ENCODE data around the gene TRAP1.

The TRAP1 gene

GRCh38 chr16:3706253-3707012 is 10.9 kb downstream of the TRAP1 start:
- DNase-seq = no peak

DNA sequence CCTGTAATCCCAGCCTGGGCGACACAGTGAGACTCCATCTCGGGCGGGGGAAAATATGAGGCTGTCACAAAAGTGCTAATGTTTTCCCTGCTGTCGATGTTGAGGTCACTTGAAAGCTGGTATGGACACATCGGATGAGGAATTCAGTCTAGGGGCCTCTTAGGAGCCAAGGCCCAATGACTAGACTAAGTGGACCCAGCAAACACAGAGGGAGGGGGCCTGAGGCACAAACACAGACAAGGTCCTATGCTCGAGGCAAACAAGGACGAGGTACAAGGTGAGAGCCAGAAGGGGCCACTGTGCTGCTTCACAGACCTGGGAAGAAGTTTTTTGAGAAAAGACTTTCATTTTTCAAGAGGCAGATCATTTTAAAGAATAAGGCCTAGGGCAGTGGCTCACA is 15.2 kb downstream of the TRAP1 start:
- no peak for DNase-seq

DNA sequence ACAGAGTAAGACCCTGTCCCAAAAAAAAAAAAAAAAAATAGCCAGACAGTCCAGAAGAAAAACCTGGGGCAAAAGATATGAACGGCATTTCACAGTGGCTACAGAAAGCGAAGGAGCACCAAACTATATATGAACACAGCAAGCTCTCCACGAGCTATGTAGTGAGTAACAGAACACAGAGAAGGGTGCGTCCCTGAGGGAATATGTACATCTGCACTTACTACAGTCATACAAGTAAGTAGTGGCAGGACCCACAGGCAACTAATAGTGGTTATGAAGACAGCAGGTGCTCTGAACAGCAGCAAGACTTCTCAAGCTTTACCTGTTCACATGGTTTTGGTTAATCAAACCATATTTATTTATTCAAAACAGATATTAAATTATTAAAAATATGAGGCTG is 15.8 kb downstream of the TRAP1 start:
- no peak for DNase-seq

DNA sequence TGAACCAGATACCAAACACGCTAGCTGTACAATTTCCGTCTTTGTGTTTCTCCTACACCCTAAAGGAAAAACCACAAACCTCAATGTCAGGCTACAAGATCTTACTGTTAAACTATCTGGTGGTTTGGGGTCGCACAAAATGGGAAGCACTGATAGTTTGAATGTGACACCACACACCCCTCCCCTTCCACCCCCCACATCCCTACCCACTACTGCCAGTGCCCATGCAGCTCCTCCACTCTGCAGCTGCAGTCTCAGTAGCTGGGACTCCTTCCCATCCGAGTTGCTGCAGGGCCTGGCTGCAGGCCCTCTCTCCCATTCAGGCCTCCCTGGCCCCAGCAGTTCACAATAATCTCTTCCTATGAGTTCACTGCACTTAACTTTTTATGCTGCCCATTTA is 18.4 kb downstream of the TRAP1 start:
- no peak for DNase-seq

DNA sequence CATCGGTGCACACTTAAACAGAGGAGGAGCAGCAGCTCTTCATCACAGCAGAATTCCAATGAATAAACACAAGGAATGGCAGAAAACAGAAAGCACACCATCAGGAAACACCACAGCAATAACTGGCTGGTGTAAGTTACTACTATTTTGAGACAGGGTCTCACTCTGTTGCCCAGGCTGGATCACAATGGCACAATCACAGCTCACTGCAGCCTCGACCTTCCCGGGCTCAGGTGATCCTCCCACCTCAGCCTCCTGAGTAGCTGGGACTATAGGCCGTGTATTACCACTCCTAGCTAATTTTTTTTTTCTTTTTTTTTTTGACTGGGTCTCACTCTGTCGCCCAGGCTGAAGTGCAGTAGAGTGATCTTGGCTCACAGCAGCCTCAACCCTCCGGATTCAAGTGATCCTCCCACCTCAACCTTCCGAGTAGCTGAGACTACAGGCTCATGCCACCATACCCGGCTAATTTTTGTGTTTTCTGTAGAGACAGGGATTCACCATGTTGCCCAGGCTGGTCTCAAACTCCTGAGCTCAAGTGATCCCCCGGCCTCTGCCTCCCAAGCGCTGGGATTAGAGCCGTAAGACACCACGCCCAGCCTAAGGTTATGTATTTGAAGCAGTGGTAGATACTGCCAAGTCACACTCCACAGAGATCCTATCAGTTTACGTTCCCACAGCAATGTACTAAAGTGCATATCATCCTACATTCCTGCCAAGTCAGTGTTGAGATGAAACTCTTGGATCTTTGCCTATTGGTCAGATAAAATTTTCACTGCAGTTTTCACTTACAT is 20.7 kb downstream of the TRAP1 start:
- DNase-seq = peak; percentile 47

DNA sequence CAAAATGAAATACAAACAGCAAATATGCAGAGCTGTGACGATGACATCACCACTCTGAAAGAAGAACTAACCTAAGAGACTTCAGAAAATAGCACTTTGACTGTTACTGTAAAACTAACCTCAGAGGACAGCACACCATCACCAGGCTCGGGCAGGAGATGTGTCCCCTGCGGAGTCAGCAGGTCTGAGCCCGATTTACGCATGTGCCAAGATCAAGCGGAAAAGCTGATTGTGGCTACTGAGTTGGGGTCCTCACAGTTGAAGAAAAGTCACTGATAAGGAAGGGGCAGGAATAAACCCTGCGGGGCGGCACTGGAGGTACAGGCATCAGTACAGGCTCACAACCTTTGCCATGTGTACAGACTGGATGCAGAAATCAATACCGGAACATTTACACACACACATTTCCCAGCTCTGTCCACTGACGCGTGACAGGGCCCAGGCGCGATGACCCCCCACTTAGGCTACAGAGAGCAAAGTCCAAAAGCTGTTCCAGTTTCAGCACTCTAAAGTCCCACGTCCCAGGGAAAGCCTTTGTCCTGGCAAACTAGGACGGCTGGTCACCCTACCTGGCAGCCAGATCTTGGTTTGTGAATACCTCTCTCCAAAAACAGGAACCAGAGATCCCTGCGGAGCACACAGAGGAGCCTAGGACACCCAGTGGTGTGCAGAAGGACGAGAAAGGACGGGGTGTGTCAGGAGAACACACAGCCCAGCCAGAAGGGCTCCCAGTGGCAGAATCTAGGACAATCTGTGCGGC is 21.5 kb downstream of the TRAP1 start:
- no peak for DNase-seq

GRCh38 chr16:3694051-3694450 is 23.3 kb downstream of the TRAP1 start:
- DNase-seq = no peak

- no peak for DNase-seq
Measured at GRCh38 chr16:3691761-3692160, 25.6 kb downstream of the TRAP1 start.

GRCh38 chr16:3690980-3691720 is 26.2 kb downstream of the TRAP1 start:
- no peak for DNase-seq

- peak; percentile 90 for DNase-seq
Measured at GRCh38 chr16:3690470-3690928, 26.8 kb downstream of the TRAP1 start.

DNA sequence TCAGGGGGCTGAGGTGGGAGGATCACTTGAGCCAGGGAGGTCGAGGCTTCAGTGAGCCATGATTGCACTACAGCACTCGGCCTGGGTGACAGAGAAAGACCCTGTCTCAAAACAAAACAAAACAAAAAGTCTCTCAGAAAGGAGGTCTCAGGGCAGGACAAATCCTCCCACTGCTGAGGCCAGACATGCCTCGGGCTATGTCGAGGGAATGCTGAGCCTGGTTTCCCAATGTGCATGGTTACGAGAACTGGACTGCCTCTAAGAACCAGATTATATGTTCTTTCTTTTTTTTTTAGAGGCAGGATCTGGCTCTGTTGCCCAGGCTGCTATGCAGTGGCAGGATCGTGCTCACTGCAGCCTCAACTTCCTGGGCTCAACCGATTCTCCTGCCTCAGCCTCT is 27.6 kb downstream of the TRAP1 start:
- DNase-seq = no peak

- DNase-seq = no peak
Measured at GRCh38 chr16:3687792-3688191, 29.5 kb downstream of the TRAP1 start.

DNA sequence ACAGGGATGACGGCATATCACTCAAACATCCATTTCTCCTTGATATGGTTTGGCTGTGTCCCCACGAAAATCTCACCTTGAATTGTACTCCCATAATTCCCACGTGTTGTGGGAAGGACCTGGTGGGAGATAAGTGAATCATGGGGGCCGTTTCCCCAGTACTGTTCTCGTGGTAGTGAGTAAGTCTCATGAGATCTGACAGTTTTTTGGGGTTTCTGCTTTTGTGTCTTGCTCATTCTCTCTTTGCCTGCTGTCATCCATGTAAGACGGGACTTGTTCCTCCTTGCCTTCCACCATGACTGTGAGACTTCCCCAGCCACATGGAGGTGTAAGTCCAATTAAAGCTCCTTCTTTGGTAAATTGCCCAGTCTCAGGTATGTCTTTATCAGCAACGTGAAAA is 30.3 kb downstream of the TRAP1 start:
- no peak for DNase-seq

DNA sequence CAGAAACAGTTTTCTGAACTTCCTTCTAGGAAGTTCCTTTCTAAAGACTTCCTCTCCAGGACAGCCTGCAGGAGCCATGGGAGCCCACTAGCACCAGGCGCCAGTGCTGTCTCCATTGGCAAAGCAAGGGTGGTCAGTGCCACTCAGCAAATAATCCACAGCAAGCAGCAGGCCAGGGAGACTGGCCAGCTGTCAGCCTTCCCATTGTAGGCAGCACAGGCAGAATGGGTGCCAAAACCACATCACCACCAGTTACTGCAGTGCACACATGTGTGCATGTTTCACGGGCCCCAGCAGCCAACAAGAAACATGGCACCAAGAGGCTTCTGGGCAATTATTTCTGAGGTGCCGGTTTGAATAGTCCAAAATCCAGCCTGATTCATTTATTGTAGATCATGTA is 36.1 kb downstream of the TRAP1 start:
- DNase-seq = no peak

DNA sequence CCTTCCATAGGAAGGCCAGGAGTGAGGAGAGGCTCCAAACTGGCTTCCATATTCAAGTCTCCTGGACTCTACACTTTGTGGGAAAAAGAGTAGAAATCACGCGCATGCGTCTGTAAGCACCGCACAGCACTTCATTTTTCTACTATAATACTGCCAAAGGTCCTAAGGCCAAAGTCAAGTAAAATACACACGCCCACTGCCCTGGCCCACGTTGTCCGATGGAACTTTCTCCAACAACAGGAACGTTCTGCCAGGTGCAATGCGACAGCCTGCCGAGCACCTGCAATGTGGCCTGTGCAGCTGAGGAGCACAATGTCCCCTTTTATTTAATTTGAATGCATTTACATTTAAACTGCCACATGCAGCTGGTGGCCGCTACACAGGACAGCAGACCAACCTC is 39.3 kb downstream of the TRAP1 start:
- DNase-seq = no peak

DNA sequence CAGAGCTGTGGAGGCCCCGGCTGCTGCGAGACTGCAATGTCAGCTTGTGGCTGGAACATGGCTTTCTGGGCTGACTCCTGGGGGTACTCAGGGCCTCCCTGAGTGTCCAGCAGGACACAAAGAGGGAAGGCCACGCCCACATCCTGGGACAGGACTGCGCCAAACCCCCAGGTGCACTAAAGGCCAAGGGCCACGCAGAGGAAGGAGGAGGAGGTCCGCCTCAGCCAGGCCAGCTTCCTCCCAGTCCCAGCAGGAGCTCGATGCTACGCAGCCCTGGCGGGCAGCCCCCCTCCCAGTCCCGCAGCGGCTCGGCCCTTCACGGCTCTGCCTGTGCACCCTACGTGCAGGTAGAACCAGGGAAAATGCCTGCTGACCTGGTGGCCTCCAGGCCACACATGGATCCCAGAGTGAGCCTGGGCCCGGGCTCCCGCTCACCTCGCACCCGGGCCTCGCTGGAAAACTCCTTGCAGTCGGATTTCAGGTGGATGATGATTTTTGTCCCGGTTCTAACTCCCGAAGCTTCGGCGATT is 41.7 kb downstream of the TRAP1 start:
- DNase-seq = no peak

DNA sequence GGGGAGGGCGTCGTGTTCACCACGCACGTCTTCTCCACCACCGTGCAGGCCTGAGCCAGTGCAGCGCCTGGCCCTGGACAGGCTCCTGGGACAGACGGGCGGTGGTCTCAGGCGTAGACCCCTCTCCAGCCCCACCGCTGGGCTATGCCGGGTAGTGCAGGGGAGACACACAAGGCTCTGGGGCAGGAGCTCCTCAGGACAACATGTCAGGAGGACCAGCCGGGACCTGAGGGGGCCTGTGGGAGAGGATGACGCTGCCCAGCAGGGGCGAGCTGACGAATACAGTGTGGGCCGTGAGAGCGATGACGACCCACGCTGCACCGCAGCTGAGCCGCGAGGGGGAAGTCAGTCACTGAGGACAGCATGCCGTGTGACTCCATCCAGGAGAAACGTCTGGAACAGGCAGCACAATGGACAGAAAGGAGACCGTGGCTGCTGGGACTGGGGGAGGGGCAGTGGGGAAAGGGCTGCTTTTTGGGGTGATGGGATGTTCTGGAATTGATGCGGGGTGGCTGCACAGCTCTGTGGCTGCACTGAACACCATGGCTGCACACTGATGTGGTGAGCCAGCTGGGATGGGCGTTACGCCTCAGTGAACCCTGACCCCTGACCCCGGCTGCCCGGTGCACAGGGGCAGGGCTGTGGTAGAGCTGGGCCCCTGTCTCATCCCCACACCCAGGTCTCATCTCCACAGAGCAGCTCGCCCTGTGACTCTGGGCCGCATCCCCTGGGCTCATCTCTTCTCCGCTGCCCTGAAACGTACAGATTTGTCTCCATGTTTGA is 42.6 kb downstream of the TRAP1 start:
- no peak for DNase-seq

DNA sequence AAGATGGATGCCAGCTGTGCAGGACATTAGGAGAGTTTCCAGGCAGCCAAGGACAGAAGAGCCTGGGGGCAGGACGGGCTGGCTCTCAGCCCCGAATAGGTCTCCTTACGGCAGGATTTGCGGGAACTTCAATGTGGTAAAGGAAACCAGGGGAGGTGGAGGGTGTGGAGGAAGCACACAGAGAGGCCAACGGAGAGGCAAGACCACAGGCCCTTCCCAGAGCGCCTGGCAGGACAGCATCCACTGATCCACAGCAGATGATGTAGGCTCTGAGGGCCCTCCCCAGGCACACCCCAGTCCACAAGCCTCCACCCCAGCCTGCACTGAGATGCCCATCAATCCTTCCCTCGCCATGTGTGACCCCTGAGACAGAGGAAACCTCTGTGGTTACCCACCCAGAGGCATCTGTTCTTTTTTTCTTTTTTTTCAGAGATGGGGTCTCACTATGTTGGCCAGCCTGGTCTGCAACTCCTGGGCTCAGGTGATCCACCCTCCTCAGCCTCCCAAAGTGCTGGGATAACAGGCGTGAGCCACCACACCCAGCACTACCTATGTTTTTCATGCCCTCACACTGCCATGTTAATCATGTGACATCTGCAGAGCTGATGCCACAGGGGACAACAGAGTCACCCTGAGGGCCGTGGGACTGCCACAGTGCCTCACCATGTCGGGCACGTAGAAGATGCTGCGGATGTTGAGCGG is 43.5 kb downstream of the TRAP1 start:
- no peak for DNase-seq

GRCh38 chr16:3673201-3673600 is 44.1 kb downstream of the TRAP1 start:
- DNase-seq = no peak

- no peak for DNase-seq
Measured at GRCh38 chr16:3672571-3673041, 44.7 kb downstream of the TRAP1 start.

GRCh38 chr16:3671424-3671823 is 45.9 kb downstream of the TRAP1 start:
- no peak for DNase-seq

All from amniotic stem cell (primary cell).